HG03442 (cell line): ENCODE results near the gene NKIRAS2.
A peak's percentile ranks its signal among the peaks of the same experiment; 100 is the strongest.
"Not testable (repeated sequence)": the region's sequence is repeated elsewhere in the genome, so short reads cannot be mapped to it uniquely, and the experiment has no call there.

Experiments used
- ATAC-seq: cut with Tn5 transposase; IDR thresholded peaks from one replicate; pipeline ENCODE4 v1.9.1; 2021; ENCODE audit warnings: mild to moderate bottlenecking, moderate library complexity; ENCODE audit not compliant: unreplicated experiment

Gene NKIRAS2

GRCh38 chr17:41996855-41997164, 23.1 kb upstream of the NKIRAS2 start:
- ATAC-seq: no peak

- ATAC-seq: no peak
Measured at GRCh38 chr17:41998497-41998896, 21.4 kb upstream of the NKIRAS2 start.

- ATAC-seq: no peak
Measured at GRCh38 chr17:42000413-42001133, 19.3 kb upstream of the NKIRAS2 start.

- no peak for ATAC-seq
Measured at GRCh38 chr17:42001729-42002128, 18.2 kb upstream of the NKIRAS2 start.

GRCh38 chr17:42002175-42002791, 17.6 kb upstream of the NKIRAS2 start:
- ATAC-seq: no peak

GRCh38 chr17:42002792-42003301, 17.0 kb upstream of the NKIRAS2 start:
- ATAC-seq: no peak

GRCh38 chr17:42005166-42005565, 14.7 kb upstream of the NKIRAS2 start:
- no peak for ATAC-seq

GRCh38 chr17:42009170-42009569, 10.7 kb upstream of the NKIRAS2 start:
- no peak for ATAC-seq

GRCh38 chr17:42010266-42010680, 9.6 kb upstream of the NKIRAS2 start:
- not testable (repeated sequence) for ATAC-seq

- no peak for ATAC-seq
Measured at GRCh38 chr17:42010898-42011516, 8.9 kb upstream of the NKIRAS2 start.

- ATAC-seq: not testable (repeated sequence)
Measured at GRCh38 chr17:42012363-42012762, 7.5 kb upstream of the NKIRAS2 start.

GRCh38 chr17:42013740-42014139, 6.2 kb upstream of the NKIRAS2 start:
- not testable (repeated sequence) for ATAC-seq

- no peak for ATAC-seq
Measured at GRCh38 chr17:42016411-42016831, 3.5 kb upstream of the NKIRAS2 start.

GRCh38 chr17:42016941-42017865, 2.7 kb upstream of the NKIRAS2 start, which contains the start of gene DNAJC7:
Gene DNAJC7 (minus strand): TSS chr17:42017439. CDS start chr17:42017416, 23 bp downstream.
- ATAC-seq: peak; percentile 74

GRCh38 chr17:42017866-42018200, 2.1 kb upstream of the NKIRAS2 start:
- ATAC-seq: no peak

GRCh38 chr17:42018339-42018738, 1.6 kb upstream of the NKIRAS2 start:
- ATAC-seq: no peak

- no peak for ATAC-seq
Measured at GRCh38 chr17:42018988-42019387, 902 bp upstream of the NKIRAS2 start.

- ATAC-seq: not testable (repeated sequence)
Measured at GRCh38 chr17:42020845-42021244, 955 bp downstream of the NKIRAS2 start.

- ATAC-seq: no peak
Measured at GRCh38 chr17:42023524-42024349, 3.8 kb downstream of the NKIRAS2 start.

GRCh38 chr17:42025191-42025579, 5.3 kb downstream of the NKIRAS2 start:
- ATAC-seq: no peak
